HFF-Myc (cell line): ENCODE measurements around the gene FNTB.

ENCODE experiments used
- DNase-seq: peaks from one replicate; pipeline ENCODE4 v3.0.0-alpha.2; 2011; ENCODE audit warnings: low read depth; ENCODE audit errors: extremely low read depth
- H3K4me3 ChIP-seq: replicated peaks from 2 replicates; pipeline ENCODE4 v1.5.1; 2011; ENCODE audit warnings: low read depth, mild to moderate bottlenecking, control low read depth, low read length
- CTCF ChIP-seq: IDR thresholded peaks from 2 replicates; pipeline ENCODE4 v1.5.1; 2012; ENCODE audit warnings: mild to moderate bottlenecking, low read depth, low read length, control low read depth; ENCODE audit errors: missing control alignments

The FNTB gene

GRCh38 chr14:65106316-65106715 lies 119.6 kb downstream of the FNTB start:
- no peak for TF ChIP-seq CTCF
- DNase-seq: no peak
- no peak overlapping the region for H3K4me3 ChIP-seq

GRCh38 chr14:65106736-65107135 lies 120.0 kb downstream of the FNTB start:
- TF ChIP-seq CTCF: no peak
- H3K4me3 ChIP-seq: no peak overlapping the region
- no peak for DNase-seq

DNA sequence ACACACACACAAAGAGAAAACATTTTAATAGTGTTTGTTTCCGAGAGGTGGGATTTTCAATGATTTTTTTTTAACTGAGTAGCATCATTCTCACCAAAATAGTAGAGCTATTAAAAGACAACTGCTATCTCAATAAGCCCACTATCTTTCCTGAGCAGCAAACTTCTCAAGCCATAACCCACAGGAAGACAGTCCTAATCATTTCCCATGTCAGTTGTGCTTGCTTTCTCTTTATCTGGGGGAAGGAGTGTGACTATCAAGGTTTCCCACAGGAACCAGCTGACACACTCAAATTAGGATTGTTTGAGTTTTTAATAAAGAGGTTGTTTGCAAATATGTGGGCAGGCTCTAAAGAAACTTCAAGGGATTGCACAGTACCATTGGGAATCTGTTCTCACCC lies 120.5 kb downstream of the FNTB start:
- TF ChIP-seq CTCF: no peak
- DNase-seq: no peak
- H3K4me3 ChIP-seq: no peak overlapping the region

DNA sequence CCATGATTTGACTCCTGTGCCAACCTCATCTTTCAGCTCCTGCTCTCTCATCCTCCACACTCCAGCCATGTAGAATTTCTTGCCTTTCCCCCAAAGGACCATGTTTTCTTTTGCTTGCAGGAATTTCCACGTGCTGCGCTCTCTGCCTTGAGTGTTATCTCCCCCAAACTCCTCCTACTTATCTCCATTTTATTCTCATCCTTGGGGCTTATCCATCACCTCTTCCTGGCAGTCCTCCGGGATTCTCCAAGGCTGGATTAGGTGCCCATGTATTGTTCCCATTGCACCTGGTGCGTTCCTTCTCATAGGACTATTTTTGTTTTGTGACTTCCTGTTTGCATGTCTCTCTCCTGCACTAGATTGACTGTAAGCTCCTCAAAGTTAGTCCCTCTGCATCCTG lies 122.7 kb downstream of the FNTB start:
- no peak overlapping the region for H3K4me3 ChIP-seq
- TF ChIP-seq CTCF: no peak
- DNase-seq: no peak

DNA sequence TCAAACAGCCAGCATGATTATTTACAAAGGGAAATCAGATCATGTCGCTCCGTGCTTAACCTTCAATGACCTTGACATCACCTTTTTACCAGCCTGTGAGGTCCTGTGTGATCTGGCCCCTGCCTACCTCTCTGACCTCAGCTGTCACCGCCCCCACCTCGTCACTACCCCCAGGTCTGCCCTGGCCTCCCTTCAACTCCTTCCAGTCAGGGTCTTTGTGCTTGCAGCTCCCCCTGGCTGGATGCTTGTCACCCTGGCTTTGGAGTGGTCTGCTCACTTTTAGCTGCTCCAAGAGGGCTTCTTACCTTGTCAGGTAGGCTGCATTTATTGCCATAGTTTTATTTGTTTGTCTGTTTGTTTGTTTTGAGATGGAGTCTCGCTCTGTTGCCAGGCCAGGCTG lies 123.8 kb downstream of the FNTB start:
- TF ChIP-seq CTCF: no peak
- DNase-seq: no peak
- H3K4me3 ChIP-seq: no peak overlapping the region
